Breast epithelium (tissue), 4 donors: Measurements from ENCODE around the gene NR4A2. TPM values are rescaled to one million over a fixed set of nuclear protein-coding genes. Genes with fewer than 3 reads are reported as not detected.
A peak's percentile ranks its signal among the peaks of the same experiment; 100 is the strongest.

Experiments
- DNase-seq, 2 donors: peaks; one replicate each; pipeline ENCODE4 v3.0.0-alpha.2; 2019; ENCODE audit warnings: low spot score in 2 of 2
- H3K27ac ChIP-seq, 2 donors: fragments of 200-600 bp; sonication (generic) in 1 of 2; one replicate each; pipeline ENCODE4 v1.5.1; 2016 to 2019; ENCODE audit warnings: mild to moderate bottlenecking in 1 of 2
- H3K27me3 ChIP-seq, 2 donors: fragments of 200-600 bp; sonication (generic) in 1 of 2; one replicate each; pipeline versions ENCODE4 v1.5.1 to v1.6.0; 2017 to 2019; ENCODE audit warnings: control low read depth in 1 of 2, mild to moderate bottlenecking in 1 of 2
- H3K36me3 ChIP-seq: fragments of 200-600 bp; one replicate; pipeline ENCODE4 v1.5.1; 2019
- H3K4me1 ChIP-seq, 2 donors: fragments of 200-600 bp; sonication (generic); one replicate each; pipeline ENCODE4 v1.5.1; 2016 to 2019; ENCODE audit warnings: control low read depth in 1 of 2
- H3K4me3 ChIP-seq, 3 donors: fragments of 200-600 bp; sonication (generic); 1 replicate in 2 of 3; 2 replicates in 1 of 3; pipeline ENCODE4 v1.5.1; 2016 to 2019; ENCODE audit warnings: mild to moderate bottlenecking in 3 of 3, moderate library complexity in 2 of 3
- H3K9me3 ChIP-seq, 2 donors: fragments of 200-600 bp; sonication (generic) in 1 of 2; one replicate each; pipeline ENCODE4 v1.5.1; 2016 to 2019; ENCODE audit warnings: control low read depth in 1 of 2
- POLR2A ChIP-seq: fragments of 450-650 bp; IDR thresholded peaks from one replicate; pipeline ENCODE4 v1.6.1; 2016; ENCODE audit warnings: antibody characterized with exemption, mild to moderate bottlenecking, moderate library complexity
- POLR2AphosphoS5 ChIP-seq, 3 donors: sonication (generic); formaldehyde crosslinking; IDR thresholded peaks; one replicate each; pipeline ENCODE4 v1.6.1; 2017; ENCODE audit warnings: antibody characterized with exemption in 3 of 3
- intact Hi-C: fragments of 100-400 bp; cut with DNase I; formaldehyde crosslinking; loops from one replicate; pipeline ENCODE4 v1.15.1; 2023; ENCODE audit warnings: low total_unique reads
- total RNA-seq, 3 donors: library from RNA; depleted of rRNA; stranded (reverse); fragments of >200 nt; gene quantifications; one replicate each; pipeline ENCODE4 v1.1.0, GENCODE V29; 2016
- TF ChIP-seq, protein P1 (sequence below), 3 donors: fragments of 450-650 bp; IDR thresholded peaks; one replicate each; pipeline ENCODE4 v1.5.1; 2016 to 2017; ENCODE audit warnings: antibody characterized with exemption in 3 of 3, mild to moderate bottlenecking in 3 of 3, moderate library complexity in 3 of 3

Gene NR4A2
- total RNA-seq, 3 donors from 2014 or later, result 3.8 to 29.4 (median 7.9) TPM

DNA sequence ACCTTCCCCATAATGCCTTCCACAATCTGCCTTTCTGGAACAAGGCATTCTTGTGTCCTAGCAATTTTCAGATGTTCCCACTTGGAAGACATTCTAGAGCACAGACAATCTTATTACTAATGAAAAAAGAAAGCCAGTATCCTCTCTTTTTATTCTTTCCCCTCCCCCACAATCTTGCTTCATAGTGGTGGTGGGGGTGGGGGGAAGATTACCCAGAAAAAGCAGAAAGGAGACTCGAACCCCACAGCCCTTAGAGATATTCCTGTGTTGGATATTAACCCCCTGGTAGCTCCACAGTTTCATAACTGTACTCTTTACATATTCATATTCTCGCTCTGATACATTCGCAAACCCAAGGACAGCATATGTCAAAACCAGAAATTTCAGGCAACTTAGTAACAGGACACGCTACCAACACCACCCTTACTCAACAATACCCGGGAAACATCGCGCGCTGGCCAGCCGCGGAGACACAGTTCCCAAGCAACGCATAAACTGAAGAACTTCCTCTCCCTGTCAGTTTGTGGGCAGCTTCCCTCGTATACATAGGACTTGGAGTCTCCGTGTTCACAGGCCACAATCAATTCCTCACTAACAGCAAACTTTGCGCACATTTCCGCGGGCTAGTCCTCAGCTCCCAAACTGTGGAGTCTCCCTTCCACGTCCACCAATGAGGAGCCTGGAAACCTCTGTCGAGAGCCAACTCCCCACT, 793 bp downstream of the NR4A2 start:
- intact Hi-C loops, result loop anchor here (5.0 kb wide), 1 partner anchor 71 kb away; no protein-coding TSS in a partner anchor
- peak overlapping the region; percentile 98 to 99 for H3K27ac ChIP-seq
- peak in 2 of 3 donors; percentile 13 to 71 for TF ChIP-seq POLR2AphosphoS5 (IDR thresholded peaks at IDR 0.05)
- no peak for TF ChIP-seq POLR2A
- TF ChIP-seq, protein P1, sequence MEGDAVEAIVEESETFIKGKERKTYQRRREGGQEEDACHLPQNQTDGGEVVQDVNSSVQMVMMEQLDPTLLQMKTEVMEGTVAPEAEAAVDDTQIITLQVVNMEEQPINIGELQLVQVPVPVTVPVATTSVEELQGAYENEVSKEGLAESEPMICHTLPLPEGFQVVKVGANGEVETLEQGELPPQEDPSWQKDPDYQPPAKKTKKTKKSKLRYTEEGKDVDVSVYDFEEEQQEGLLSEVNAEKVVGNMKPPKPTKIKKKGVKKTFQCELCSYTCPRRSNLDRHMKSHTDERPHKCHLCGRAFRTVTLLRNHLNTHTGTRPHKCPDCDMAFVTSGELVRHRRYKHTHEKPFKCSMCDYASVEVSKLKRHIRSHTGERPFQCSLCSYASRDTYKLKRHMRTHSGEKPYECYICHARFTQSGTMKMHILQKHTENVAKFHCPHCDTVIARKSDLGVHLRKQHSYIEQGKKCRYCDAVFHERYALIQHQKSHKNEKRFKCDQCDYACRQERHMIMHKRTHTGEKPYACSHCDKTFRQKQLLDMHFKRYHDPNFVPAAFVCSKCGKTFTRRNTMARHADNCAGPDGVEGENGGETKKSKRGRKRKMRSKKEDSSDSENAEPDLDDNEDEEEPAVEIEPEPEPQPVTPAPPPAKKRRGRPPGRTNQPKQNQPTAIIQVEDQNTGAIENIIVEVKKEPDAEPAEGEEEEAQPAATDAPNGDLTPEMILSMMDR (IDR thresholded peaks at IDR 0.05), result no peak
- H3K27me3 ChIP-seq, result no peaks in the 10 kb centered on the region
- H3K4me1 ChIP-seq, result no peaks in the 10 kb centered on the region
- H3K36me3 ChIP-seq, result no peaks in the 10 kb centered on the region
- H3K4me3 ChIP-seq, result peak overlapping the region; percentile 81 to 88 (median 84)
- H3K9me3 ChIP-seq, result no peaks in the 10 kb centered on the region
- peak; percentile 82 to 85 for DNase-seq

DNA sequence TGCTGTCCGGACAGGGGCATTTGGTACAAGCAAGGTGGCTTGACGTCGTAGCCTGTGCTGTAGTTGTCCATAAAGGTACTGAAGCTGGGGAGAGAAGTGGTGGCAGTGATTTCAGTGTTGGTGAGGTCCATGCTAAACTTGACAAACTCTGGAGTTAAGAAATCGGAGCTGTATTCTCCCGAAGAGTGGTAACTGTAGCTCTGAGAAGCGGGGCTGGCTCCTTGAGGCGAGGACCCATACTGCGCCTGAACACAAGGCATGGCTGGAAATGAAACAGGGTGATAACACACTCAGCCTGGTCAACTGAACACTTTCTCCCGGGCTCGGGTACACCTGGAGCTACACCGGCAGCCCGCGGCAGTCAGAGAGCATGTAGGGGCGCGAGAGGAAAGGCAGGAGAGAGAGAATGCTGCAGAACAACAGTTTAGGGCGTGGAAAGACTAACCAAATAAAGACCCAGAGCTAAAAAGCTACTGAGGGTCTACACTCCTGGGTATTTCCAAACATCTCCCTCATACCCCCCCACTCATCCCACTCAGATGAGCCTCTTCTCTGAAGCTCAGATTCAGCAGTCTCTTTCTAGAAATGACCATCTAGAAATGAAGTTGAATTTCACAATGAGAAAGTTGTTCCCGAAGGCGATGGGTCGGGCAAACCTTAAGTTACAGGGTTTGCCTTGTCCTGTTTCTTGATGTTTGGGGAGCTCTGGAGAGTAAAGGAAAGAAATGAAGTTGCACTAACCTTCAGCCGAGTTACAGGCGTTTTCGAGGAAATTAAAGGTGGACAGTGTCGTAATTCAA, 2.4 kb downstream of the NR4A2 start:
- no peak for DNase-seq
- Histone ChIP-seq H3K4me3 (no peak overlapping the region), H3K27me3 (no peaks in the 10 kb centered on the region), H3K36me3 (no peaks in the 10 kb centered on the region), H3K9me3 (no peaks in the 10 kb centered on the region), H3K4me1 (no peaks in the 10 kb centered on the region), H3K27ac (no peak overlapping the region)
- TF ChIP-seq, protein P1 (IDR thresholded peaks at IDR 0.05), result no peak
- TF ChIP-seq POLR2A (no peak), POLR2AphosphoS5 (IDR thresholded peaks at IDR 0.05) (no peak)
- intact Hi-C loops, result loop anchor here (5.0 kb wide), 1 partner anchor 72 kb away; no protein-coding TSS in a partner anchor

DNA sequence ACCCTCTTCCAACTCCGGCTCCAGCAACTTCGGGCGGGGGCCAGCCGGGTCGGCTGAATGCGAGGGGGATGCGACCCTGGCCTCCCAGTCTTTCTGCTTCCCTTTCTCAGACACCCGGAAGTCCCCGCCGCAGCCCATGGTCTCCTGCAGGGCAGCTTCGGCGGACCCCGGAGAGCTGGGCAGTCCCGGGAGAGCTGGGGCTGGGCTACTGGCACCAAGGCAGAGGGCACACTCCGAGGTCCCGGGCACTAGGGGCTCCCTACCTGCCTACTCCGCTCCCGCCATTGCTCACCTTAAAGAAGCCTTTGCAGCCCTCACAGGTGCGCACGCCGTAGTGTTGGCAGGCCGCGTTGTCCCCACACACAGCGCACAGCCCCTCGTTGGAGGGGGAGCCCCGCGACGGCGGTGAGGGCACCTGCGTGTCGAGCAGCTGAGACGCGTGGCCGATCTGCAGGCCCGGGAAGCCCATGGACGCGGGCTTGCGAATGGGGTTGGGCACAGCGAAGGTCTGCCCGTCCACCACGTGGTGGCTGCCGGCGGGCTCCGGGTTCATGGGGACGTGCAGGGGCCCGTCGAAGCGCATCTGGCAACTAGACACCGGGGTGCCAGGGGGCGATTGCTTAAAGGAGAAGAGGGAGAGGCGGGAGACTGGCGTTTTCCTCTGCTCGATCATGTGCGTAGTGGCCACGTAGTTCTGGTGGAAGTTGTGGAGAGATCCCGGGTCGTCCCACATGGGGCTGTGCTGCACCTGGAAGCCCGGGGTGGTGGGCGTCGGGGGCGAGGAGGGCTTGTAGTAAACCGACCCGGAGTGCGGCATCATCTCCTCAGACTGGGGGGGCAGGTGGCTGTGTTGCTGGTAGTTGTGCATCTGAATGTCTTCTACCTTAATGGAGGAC, 3.2 kb downstream of the NR4A2 start:
- no peaks in the 10 kb centered on the region for H3K9me3 ChIP-seq
- H3K4me1 ChIP-seq, result no peaks in the 10 kb centered on the region
- intact Hi-C loops, result no loop called here
- H3K36me3 ChIP-seq, result no peaks in the 10 kb centered on the region
- H3K27me3 ChIP-seq, result no peaks in the 10 kb centered on the region
- TF ChIP-seq POLR2AphosphoS5 (IDR thresholded peaks at IDR 0.05), result no peak
- TF ChIP-seq, protein P1 (IDR thresholded peaks at IDR 0.05), result no peak
- TF ChIP-seq POLR2A, result no peak
- H3K4me3 ChIP-seq, result peak overlapping the region in 2 of 3 donors; percentile 3 to 27
- no peak overlapping the region for H3K27ac ChIP-seq
- no peak for DNase-seq

- H3K27me3 ChIP-seq, result peaks cover 0 to 3% of the 10 kb centered on the region in 2 donors
- no peak overlapping the region for H3K4me3 ChIP-seq
- TF ChIP-seq, protein P1 (IDR thresholded peaks at IDR 0.05), result no peak
- no peak for TF ChIP-seq POLR2A
- no peak for TF ChIP-seq POLR2AphosphoS5 (IDR thresholded peaks at IDR 0.05)
- H3K9me3 ChIP-seq, result no peaks in the 10 kb centered on the region
- H3K4me1 ChIP-seq, result no peaks in the 10 kb centered on the region
- H3K36me3 ChIP-seq, result no peaks in the 10 kb centered on the region
- intact Hi-C loops, result no loop called here
- H3K27ac ChIP-seq, result no peak overlapping the region
- DNase-seq, result no peak
Measured at GRCh38 chr2:156327835-156328695, 4.5 kb downstream of the NR4A2 start.
